Liver (tissue), 10 donors: ENCODE measurements around the gene APH1A. TPM values are rescaled to one million over a fixed set of nuclear protein-coding genes. Genes with fewer than 3 reads are reported as not detected.
"Not testable (repeated sequence)": the region's sequence is repeated elsewhere in the genome, so short reads cannot be mapped to it uniquely, and the experiment has no call there.

Experiments used
- DNase-seq: peaks from one replicate; pipeline ENCODE4 v3.0.0-alpha.2; 2017; ENCODE audit warnings: low spot score
- H3K27ac ChIP-seq, 2 donors: one replicate each; pipeline ENCODE4 v1.7.0; 2013; ENCODE audit warnings: inconsistent platforms in 2 of 2, low read length in 2 of 2, control low read depth in 1 of 2, low read depth in 1 of 2, mild to moderate bottlenecking in 1 of 2
- H3K27me3 ChIP-seq, 4 donors: one replicate each; pipeline versions ENCODE4 v1.6.1 to v1.7.0; 2013; ENCODE audit warnings: low read length in 3 of 4, inconsistent platforms in 1 of 4, mild to moderate bottlenecking in 1 of 4, moderate library complexity in 1 of 4; ENCODE audit not compliant: control insufficient read depth in 4 of 4, insufficient read depth in 4 of 4
- H3K36me3 ChIP-seq, 4 donors: one replicate each; pipeline versions ENCODE4 v1.6.1 to v1.7.0; 2013; ENCODE audit warnings: low read length in 3 of 4, mild to moderate bottlenecking in 3 of 4, low read depth in 1 of 4, moderate library complexity in 1 of 4; ENCODE audit not compliant: control insufficient read depth in 4 of 4, insufficient read depth in 3 of 4
- H3K4me1 ChIP-seq, 4 donors: one replicate each; pipeline versions ENCODE4 v1.6.1 to v1.7.0; 2013; ENCODE audit warnings: low read length in 3 of 4, mild to moderate bottlenecking in 3 of 4, moderate library complexity in 1 of 4; ENCODE audit not compliant: control insufficient read depth in 4 of 4, insufficient read depth in 4 of 4
- H3K4me3 ChIP-seq, 3 donors: one replicate each; pipeline versions ENCODE4 v1.6.1 to v1.7.0; 2013; ENCODE audit warnings: low read length in 3 of 3, control low read depth in 1 of 3, low read depth in 1 of 3, mild to moderate bottlenecking in 1 of 3
- H3K9ac ChIP-seq, 2 donors: one replicate each; pipeline ENCODE4 v1.7.0; 2013; ENCODE audit warnings: low read length in 2 of 2, mild to moderate bottlenecking in 2 of 2, moderate library complexity in 2 of 2, control low read depth in 1 of 2, low read depth in 1 of 2
- H3K9me3 ChIP-seq, 4 donors: one replicate each; pipeline versions ENCODE4 v1.6.1 to v1.7.0; 2013; ENCODE audit warnings: low read length in 3 of 4; ENCODE audit not compliant: control insufficient read depth in 4 of 4
- RAD21 ChIP-seq, 2 donors: IDR thresholded peaks; 2 replicates each; pipeline ENCODE4 v1.6.1; 2016; ENCODE audit warnings: antibody characterized with exemption in 2 of 2, mild to moderate bottlenecking in 2 of 2
- RXRA ChIP-seq, 2 donors: IDR thresholded peaks; 2 replicates each; pipeline ENCODE4 v1.6.1; 2017 to 2018; ENCODE audit warnings: antibody characterized with exemption in 2 of 2, mild to moderate bottlenecking in 1 of 2
- SP1 ChIP-seq: IDR thresholded peaks from 2 replicates; pipeline ENCODE4 v1.6.1; 2018; ENCODE audit warnings: antibody characterized with exemption, mild to moderate bottlenecking
- TAF1 ChIP-seq: conservative IDR thresholded peaks from 2 replicates; pipeline ENCODE4 v1.6.1; 2016; ENCODE audit warnings: antibody characterized with exemption, mild to moderate bottlenecking
- YY1 ChIP-seq: IDR thresholded peaks from 2 replicates; pipeline ENCODE4 v1.6.1; 2016; ENCODE audit warnings: antibody characterized with exemption, mild to moderate bottlenecking
- WGBS: extraction: QIAGEN DNeasy Blood & Tissue Kit; methylation state at CpG from one replicate; pipeline ENCODE4 v1.1.7; 2013; 5-methylcytosine and 5-hydroxymethylcytosine counted together
- polyA plus RNA-seq, 2 donors: library from polyadenylated mRNA; stranded (reverse) in 1 of 2; unstranded in 1 of 2; fragments of 200-250 nt in 1 of 2; fragments of >200 nt in 1 of 2; fragmentation: Nextera tagmentation in 1 of 2; extraction: Ambion mirVana in 1 of 2; gene quantifications; one replicate each; pipeline versions ENCODE4 v1.2.1 to v1.2.3, GENCODE V29; 2013 to 2015
- small RNA-seq: library from RNA; depleted of rRNA; stranded (forward); fragments of <200 nt; gene quantifications from one replicate; pipeline ENCODE3, GENCODE V24; 2014
- total RNA-seq, 2 donors: library from RNA; depleted of rRNA; stranded (reverse); fragments of >200 nt; gene quantifications; one replicate each; pipeline ENCODE4 v1.2.3, GENCODE V29; 2014
- TF ChIP-seq, protein P1 (sequence below): IDR thresholded peaks from 2 replicates; pipeline ENCODE4 v1.6.1; 2016; ENCODE audit warnings: antibody characterized with exemption
- TF ChIP-seq, protein P2 (sequence below): IDR thresholded peaks from 2 replicates; pipeline ENCODE4 v1.6.1; 2016; ENCODE audit warnings: antibody characterized with exemption
- TF ChIP-seq, protein P3 (sequence below): fragments of 150-350 bp; IDR thresholded peaks from 2 replicates; pipeline ENCODE4 v1.5.1; 2017; ENCODE audit warnings: improper control_type of control experiment, low read depth, low read length; ENCODE audit not compliant: missing input control
- donor health status: healthy.
- donor health status: healthy.
- donor health status: healthy.
- donor health status: healthy.
- donor health status: healthy.

Gene APH1A
- total and polyA plus RNA-seq, 4 donors = 25.1 to 93.6 (median 57.1) TPM

DNA sequence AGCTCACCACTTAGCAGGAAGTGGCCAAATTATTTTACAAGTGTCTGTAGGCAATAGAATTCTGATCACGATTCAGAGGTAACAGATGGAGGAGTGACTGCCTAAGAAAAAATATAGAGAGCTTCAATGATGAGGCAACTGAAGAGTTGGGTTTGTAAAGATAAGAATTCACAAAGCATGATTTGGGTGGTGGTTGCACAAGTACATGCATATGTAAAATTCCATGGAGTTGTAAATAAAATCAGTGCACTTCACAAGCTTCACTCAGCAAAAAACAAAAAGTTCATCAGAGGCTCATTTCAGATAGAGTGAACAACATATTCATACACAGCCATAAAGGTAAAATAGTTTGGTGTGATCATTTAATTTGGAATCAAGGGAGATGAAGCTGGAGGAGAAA is 43.8 kb downstream of the APH1A start (continued):
- TF ChIP-seq, protein P1, sequence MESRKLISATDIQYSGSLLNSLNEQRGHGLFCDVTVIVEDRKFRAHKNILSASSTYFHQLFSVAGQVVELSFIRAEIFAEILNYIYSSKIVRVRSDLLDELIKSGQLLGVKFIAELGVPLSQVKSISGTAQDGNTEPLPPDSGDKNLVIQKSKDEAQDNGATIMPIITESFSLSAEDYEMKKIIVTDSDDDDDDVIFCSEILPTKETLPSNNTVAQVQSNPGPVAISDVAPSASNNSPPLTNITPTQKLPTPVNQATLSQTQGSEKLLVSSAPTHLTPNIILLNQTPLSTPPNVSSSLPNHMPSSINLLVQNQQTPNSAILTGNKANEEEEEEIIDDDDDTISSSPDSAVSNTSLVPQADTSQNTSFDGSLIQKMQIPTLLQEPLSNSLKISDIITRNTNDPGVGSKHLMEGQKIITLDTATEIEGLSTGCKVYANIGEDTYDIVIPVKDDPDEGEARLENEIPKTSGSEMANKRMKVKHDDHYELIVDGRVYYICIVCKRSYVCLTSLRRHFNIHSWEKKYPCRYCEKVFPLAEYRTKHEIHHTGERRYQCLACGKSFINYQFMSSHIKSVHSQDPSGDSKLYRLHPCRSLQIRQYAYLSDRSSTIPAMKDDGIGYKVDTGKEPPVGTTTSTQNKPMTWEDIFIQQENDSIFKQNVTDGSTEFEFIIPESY = no peak
- TF ChIP-seq, protein P2, sequence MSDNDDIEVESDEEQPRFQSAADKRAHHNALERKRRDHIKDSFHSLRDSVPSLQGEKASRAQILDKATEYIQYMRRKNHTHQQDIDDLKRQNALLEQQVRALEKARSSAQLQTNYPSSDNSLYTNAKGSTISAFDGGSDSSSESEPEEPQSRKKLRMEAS = no peak
- no peak for TF ChIP-seq RXRA (IDR thresholded peaks at IDR 0.05)
- no peak for TF ChIP-seq TAF1
- no peak for TF ChIP-seq YY1

DNA sequence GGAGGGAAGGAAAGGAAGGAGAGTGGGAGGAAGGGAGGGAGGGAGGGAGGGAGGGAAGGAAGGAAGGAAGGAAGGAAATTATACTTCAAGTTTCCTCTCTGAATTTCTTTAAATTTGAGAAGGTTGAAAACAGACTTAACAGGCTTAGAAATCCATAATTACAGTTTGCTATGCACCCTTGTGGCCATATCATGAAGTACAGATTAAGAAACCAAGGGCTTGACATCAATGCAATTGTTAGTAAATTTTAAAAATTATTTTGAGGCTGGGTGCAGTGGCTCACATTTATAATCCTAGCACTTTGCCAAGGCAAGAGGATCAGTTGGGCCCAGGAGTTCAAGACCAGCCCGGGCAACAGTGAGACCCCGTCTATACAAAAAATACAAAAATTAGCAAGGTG is 47.3 kb downstream of the APH1A start:
- no peak overlapping the region for H3K27ac ChIP-seq
- H3K9me3 ChIP-seq = no peaks in the 10 kb centered on the region
- WGBS = 95% methylated on average over 2 of the region's 2 CpGs
- TF ChIP-seq SP1 (no peak), RAD21 (IDR thresholded peaks at IDR 0.05) (peak in 1 of 2 donors; percentile 11)
- TF ChIP-seq, protein P3, sequence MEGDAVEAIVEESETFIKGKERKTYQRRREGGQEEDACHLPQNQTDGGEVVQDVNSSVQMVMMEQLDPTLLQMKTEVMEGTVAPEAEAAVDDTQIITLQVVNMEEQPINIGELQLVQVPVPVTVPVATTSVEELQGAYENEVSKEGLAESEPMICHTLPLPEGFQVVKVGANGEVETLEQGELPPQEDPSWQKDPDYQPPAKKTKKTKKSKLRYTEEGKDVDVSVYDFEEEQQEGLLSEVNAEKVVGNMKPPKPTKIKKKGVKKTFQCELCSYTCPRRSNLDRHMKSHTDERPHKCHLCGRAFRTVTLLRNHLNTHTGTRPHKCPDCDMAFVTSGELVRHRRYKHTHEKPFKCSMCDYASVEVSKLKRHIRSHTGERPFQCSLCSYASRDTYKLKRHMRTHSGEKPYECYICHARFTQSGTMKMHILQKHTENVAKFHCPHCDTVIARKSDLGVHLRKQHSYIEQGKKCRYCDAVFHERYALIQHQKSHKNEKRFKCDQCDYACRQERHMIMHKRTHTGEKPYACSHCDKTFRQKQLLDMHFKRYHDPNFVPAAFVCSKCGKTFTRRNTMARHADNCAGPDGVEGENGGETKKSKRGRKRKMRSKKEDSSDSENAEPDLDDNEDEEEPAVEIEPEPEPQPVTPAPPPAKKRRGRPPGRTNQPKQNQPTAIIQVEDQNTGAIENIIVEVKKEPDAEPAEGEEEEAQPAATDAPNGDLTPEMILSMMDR = peak; percentile 37
- no peak overlapping the region for H3K4me3 ChIP-seq
- H3K27me3 ChIP-seq = no peaks in the 10 kb centered on the region
- H3K4me1 ChIP-seq = no peaks in the 10 kb centered on the region
- H3K9ac ChIP-seq = no peak overlapping the region
- DNase-seq = no peak
- peaks cover 7 to 22% (median 20%) of the 10 kb centered on the region in 4 donors for H3K36me3 ChIP-seq

DNA sequence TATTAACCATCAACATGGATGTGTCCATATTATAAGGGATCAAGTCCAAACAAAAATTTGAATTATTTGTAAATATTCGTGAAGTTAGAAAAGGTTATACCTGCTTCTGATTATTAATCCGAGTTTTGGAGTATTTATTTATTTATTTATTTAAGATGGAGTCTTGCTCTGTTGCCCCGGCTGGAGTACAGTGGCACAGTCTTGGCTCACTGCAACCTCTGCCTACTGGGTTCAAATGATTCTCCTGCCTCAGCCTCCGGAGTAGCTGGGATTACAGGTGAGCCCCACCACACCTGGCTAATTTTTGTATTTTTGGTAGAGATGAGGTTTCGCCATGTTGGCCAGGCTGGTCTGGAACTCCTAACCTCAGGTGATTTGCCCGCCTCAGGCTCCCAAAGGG is 53.0 kb downstream of the APH1A start:
- not testable (repeated sequence) for H3K9me3 ChIP-seq, H3K27ac ChIP-seq, H3K27me3 ChIP-seq, H3K36me3 ChIP-seq, H3K4me1 ChIP-seq, H3K9ac ChIP-seq, DNase-seq, H3K4me3 ChIP-seq
- 95% methylated on average over 6 of the region's 6 CpGs for WGBS

Small RNA genes within 50 kb of the gene (small RNA-seq; reads per million reads assigned to genes)
- 0.84 reads per million, percentile 74 among the genes with 10 or more reads in this experiment for gene RNU2-17P

Other genes with a start within 250 kb of the APH1A start
- 10 to 100 TPM; 12.1 to 24.2 TPM for gene VPS45, start 201.2 kb downstream of the APH1A start, total RNA-seq
- gene VPS45, start 201.2 kb downstream of the APH1A start, polyA plus RNA-seq = 10 to 100 TPM in 1 of 2 donors, 1 to 10 TPM in 1; 7.7 to 16.2 TPM
- 1 to 10 TPM; 5.8 to 8.8 TPM for gene PLEKHO1, start 119.1 kb downstream of the APH1A start, total RNA-seq
- gene PLEKHO1, start 119.1 kb downstream of the APH1A start, polyA plus RNA-seq = 1 to 10 TPM; 3.5 to 6.3 TPM
- gene ANP32E, start 32.9 kb downstream of the APH1A start, total RNA-seq = 10 to 100 TPM in 1 of 2 donors, 1 to 10 TPM in 1; 8.8 to 40.6 TPM
- gene ANP32E, start 32.9 kb downstream of the APH1A start, polyA plus RNA-seq = 10 to 100 TPM; 10.5 to 41.5 TPM
- 1 to 10 TPM in 1 of 2 donors, under 1 TPM in 1; 0.42 to 2.7 TPM for gene CA14, start 11.2 kb downstream of the APH1A start, total RNA-seq
- gene CA14, start 11.2 kb downstream of the APH1A start, polyA plus RNA-seq = 1 to 10 TPM in 1 of 2 donors, under 1 TPM in 1; 0.22 to 2.0 TPM
- gene C1orf54, start 3.8 kb upstream of the APH1A start, total RNA-seq = 10 to 100 TPM in 1 of 2 donors, 1 to 10 TPM in 1; 2.3 to 10.8 TPM
- gene C1orf54, start 3.8 kb upstream of the APH1A start, polyA plus RNA-seq = 1 to 10 TPM; 3.3 to 5.6 TPM
- 1 to 10 TPM in 1 of 2 donors, under 1 TPM in 1; 0.51 to 1.8 TPM for gene CIART, start 13.5 kb upstream of the APH1A start, total RNA-seq
- gene CIART, start 13.5 kb upstream of the APH1A start, polyA plus RNA-seq = 1 to 10 TPM; 2.0 to 7.1 TPM
- 10 to 100 TPM; 15.0 to 16.7 TPM for gene MRPS21, start 24.8 kb upstream of the APH1A start, total RNA-seq
- gene MRPS21, start 24.8 kb upstream of the APH1A start, polyA plus RNA-seq = 10 to 100 TPM; 29.1 to 56.5 TPM
- gene PRPF3, start 52.5 kb upstream of the APH1A start, total RNA-seq = 10 to 100 TPM; 16.7 to 32.8 TPM
- gene PRPF3, start 52.5 kb upstream of the APH1A start, polyA plus RNA-seq = 10 to 100 TPM in 1 of 2 donors, 1 to 10 TPM in 1; 9.9 to 14.9 TPM
- gene RPRD2, start 95.1 kb upstream of the APH1A start, total RNA-seq = 1 to 10 TPM; 8.8 to 9.7 TPM
- gene RPRD2, start 95.1 kb upstream of the APH1A start, polyA plus RNA-seq = 1 to 10 TPM; 5.4 to 7.2 TPM
- 10 to 100 TPM; 16.5 to 20.8 TPM for gene TARS2, start 218.4 kb upstream of the APH1A start, total RNA-seq
- gene TARS2, start 218.4 kb upstream of the APH1A start, polyA plus RNA-seq = 10 to 100 TPM; 10.9 to 20.7 TPM
- gene ECM1, start 239.1 kb upstream of the APH1A start, total RNA-seq = 1 to 10 TPM; 5.1 to 8.1 TPM
- 10 to 100 TPM; 17.0 to 22.5 TPM for gene ECM1, start 239.1 kb upstream of the APH1A start, polyA plus RNA-seq
- not detected for gene FALEC, start 246.7 kb upstream of the APH1A start, total RNA-seq
- not detected for gene FALEC, start 246.7 kb upstream of the APH1A start, polyA plus RNA-seq